ENCODE results near the gene GTF2B. TPM values are rescaled to one million over a fixed set of nuclear protein-coding genes. Genes with fewer than 3 reads are reported as not detected.
"Not testable (repeated sequence)": the region's sequence is repeated elsewhere in the genome, so short reads cannot be mapped to it uniquely, and the experiment has no call there.

Gene GTF2B, protein sequence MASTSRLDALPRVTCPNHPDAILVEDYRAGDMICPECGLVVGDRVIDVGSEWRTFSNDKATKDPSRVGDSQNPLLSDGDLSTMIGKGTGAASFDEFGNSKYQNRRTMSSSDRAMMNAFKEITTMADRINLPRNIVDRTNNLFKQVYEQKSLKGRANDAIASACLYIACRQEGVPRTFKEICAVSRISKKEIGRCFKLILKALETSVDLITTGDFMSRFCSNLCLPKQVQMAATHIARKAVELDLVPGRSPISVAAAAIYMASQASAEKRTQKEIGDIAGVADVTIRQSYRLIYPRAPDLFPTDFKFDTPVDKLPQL
- 29.4 TPM for polyA plus RNA-seq (2012; ENCODE audit: insufficient read depth, insufficient read length, low read depth)

DNA sequence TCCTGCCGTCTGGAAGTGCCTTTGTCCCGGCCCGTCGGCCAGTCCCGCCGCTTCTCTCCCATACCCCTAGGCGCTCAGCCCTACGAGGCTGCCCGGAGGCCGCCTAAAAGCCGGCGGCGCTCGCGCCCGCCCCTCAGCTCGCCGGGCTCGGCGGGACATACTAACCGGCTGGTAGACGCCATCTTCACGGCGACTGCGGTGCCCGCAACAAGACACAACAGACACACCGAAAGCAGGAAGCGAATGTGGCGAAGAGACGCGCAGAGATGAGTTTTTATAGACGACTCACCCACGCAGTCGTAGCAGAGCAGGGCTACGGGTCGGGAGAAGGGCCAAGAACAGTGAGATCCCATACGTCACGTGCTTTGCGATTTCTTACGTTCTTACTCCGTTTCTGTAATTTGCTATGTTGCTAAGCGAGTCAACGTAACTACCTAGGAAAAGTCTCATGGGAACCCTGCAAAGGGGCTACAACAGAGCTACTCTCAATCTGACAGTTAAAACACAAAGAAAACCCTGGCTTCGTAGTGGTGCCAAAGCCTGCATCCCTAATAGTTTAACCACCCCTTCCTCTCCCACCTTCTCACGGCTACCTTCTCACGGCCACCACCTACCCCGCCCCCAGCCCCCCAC lies at the start of gene GTF2B:
TSS of gene GTF2B (minus strand) at position 250 of the 633 bp plus-strand sequence. CDS start at position 182, 68 bp downstream.
- TF ChIP-seq, protein P1, sequence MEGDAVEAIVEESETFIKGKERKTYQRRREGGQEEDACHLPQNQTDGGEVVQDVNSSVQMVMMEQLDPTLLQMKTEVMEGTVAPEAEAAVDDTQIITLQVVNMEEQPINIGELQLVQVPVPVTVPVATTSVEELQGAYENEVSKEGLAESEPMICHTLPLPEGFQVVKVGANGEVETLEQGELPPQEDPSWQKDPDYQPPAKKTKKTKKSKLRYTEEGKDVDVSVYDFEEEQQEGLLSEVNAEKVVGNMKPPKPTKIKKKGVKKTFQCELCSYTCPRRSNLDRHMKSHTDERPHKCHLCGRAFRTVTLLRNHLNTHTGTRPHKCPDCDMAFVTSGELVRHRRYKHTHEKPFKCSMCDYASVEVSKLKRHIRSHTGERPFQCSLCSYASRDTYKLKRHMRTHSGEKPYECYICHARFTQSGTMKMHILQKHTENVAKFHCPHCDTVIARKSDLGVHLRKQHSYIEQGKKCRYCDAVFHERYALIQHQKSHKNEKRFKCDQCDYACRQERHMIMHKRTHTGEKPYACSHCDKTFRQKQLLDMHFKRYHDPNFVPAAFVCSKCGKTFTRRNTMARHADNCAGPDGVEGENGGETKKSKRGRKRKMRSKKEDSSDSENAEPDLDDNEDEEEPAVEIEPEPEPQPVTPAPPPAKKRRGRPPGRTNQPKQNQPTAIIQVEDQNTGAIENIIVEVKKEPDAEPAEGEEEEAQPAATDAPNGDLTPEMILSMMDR (IDR thresholded peaks at IDR 0.05; ENCODE audit: low read depth, low read length), result no peak
- H3K9me3 ChIP-seq, result no peaks in the 10 kb centered on the region
- no peaks in the 10 kb centered on the region for H3K36me3 ChIP-seq
- peak within 1 kb of the TSS; percentile 78 for H3K4me3 ChIP-seq (ENCODE audit: low read depth, low read length)
- H3K4me1 ChIP-seq, result no peaks in the 10 kb centered on the region
- DNase-seq, result peak; percentile 76
- H3K27me3 ChIP-seq, result no peaks in the 10 kb centered on the region

- not testable (repeated sequence) for H3K27me3 ChIP-seq; H3K36me3 ChIP-seq; DNase-seq; H3K4me3 ChIP-seq (ENCODE audit: low read depth, low read length); H3K4me1 ChIP-seq; H3K9me3 ChIP-seq
These were observed 47.2 kb upstream of the GTF2B start for GRCh38 chr1:88938528-88938927.

GRCh38 chr1:88936760-88937342 lies 45.5 kb upstream of the GTF2B start:
- TF ChIP-seq, protein P1 (IDR thresholded peaks at IDR 0.05; ENCODE audit: low read depth, low read length), result no peak
- Histone ChIP-seq H3K4me1 (no peaks in the 10 kb centered on the region), H3K4me3 (ENCODE audit: low read depth, low read length) (no peak overlapping the region), H3K27me3 (no peaks in the 10 kb centered on the region), H3K9me3 (no peaks in the 10 kb centered on the region), H3K36me3 (no peaks in the 10 kb centered on the region; the same call in 1 of the 2 replicates)
- DNase-seq, result no peak

GRCh38 chr1:88936223-88936523 lies 44.8 kb upstream of the GTF2B start:
- no peak overlapping the region for H3K4me3 ChIP-seq (ENCODE audit: low read depth, low read length)
- H3K36me3 ChIP-seq, result no peaks in the 10 kb centered on the region; the same call in 1 of the 2 replicates
- no peaks in the 10 kb centered on the region for H3K4me1 ChIP-seq
- TF ChIP-seq, protein P1 (IDR thresholded peaks at IDR 0.05; ENCODE audit: low read depth, low read length), result no peak
- no peaks in the 10 kb centered on the region for H3K9me3 ChIP-seq
- H3K27me3 ChIP-seq, result no peaks in the 10 kb centered on the region
- DNase-seq, result no peak

- Histone ChIP-seq H3K4me3 (ENCODE audit: low read depth, low read length) (no peak overlapping the region), H3K27me3 (no peaks in the 10 kb centered on the region), H3K36me3 (no peaks in the 10 kb centered on the region; the same call in 1 of the 2 replicates), H3K9me3 (no peaks in the 10 kb centered on the region), H3K4me1 (no peaks in the 10 kb centered on the region)
- DNase-seq, result no peak
- TF ChIP-seq, protein P1 (IDR thresholded peaks at IDR 0.05; ENCODE audit: low read depth, low read length), result peak; percentile 48
These were observed 44.3 kb upstream of the GTF2B start for GRCh38 chr1:88935522-88936222.

DNA sequence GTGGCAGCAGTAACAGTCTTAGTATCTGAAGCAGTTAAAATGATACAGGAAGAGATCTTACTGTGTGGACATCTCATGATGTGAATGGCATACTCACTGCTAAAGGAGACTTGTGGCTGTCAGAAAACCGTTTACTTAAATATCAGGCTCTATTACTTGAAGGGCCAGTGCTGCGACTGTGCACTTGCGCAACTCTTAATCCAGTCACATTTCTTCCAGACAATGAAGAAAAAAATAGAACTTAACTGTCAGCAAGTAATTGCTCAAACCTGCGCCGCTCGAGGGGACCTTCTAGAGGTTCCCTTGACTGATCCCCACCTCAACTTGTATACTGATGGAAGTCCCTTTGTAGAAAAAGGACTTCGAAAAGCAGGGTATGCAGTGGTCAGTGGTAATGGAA lies 38.8 kb upstream of the GTF2B start:
- H3K27me3 ChIP-seq; H3K36me3 ChIP-seq; H3K4me1 ChIP-seq; DNase-seq; H3K4me3 ChIP-seq (ENCODE audit: low read depth, low read length); H3K9me3 ChIP-seq: not testable (repeated sequence)

Data from BE2C (cell line).